Brain microvascular endothelial cell (primary cell): Measurements from ENCODE around the gene CHRNA7.

Experiments used
- DNase-seq: peaks from one replicate; pipeline ENCODE4 v3.0.0-alpha.2; 2020
- H3K27ac ChIP-seq: fragments of 250-450 bp; sonication (Bioruptor Pico); 2 replicates; pipeline ENCODE4 v1.5.1; 2020; ENCODE audit warnings: mild to moderate bottlenecking, moderate library complexity
- H3K27me3 ChIP-seq: fragments of 250-450 bp; sonication (Bioruptor Pico); replicated peaks from 2 replicates; pipeline ENCODE4 v1.5.1; 2020; ENCODE audit warnings: mild to moderate bottlenecking
- H3K36me3 ChIP-seq: fragments of 250-450 bp; sonication (Bioruptor Pico); replicated peaks from 2 replicates; pipeline ENCODE4 v1.5.1; 2020; ENCODE audit warnings: mild to moderate bottlenecking
- H3K4me3 ChIP-seq: 2 replicates; pipeline ENCODE4 v1.5.1; 2011; ENCODE audit warnings: low read depth, mild to moderate bottlenecking, control low read depth, low read length, moderate library complexity
- CTCF ChIP-seq: IDR thresholded peaks from 2 replicates; pipeline ENCODE4 v1.5.1; 2011; ENCODE audit warnings: low read depth, mild to moderate bottlenecking, moderate library complexity, low read length, control low read depth, inconsistent platforms; ENCODE audit errors: missing control alignments
- in situ Hi-C: cut with HindIII; loops from 2 replicates; pipeline ENCODE4 v1.10.0; 2017; ENCODE audit warnings: low sequenced_read_pairs, low pct_ligation_motif_present

The CHRNA7 gene

GRCh38 chr15:32004249-32004648 is 26.1 kb upstream of the CHRNA7 start:
- no peaks in the 10 kb centered on the region for H3K27me3 ChIP-seq

GRCh38 chr15:32007355-32007960 is 22.9 kb upstream of the CHRNA7 start:
- no peak for DNase-seq
- Histone ChIP-seq H3K27ac (no peak overlapping the region), H3K27me3 (no peaks in the 10 kb centered on the region), H3K36me3 (no peaks in the 10 kb centered on the region), H3K4me3 (no peak overlapping the region)
- in situ Hi-C loops = no loop called here
- no peak for TF ChIP-seq CTCF

More at GRCh38 chr15:32004249-32004648, 26.1 kb upstream of the CHRNA7 start:
- no peak for DNase-seq
- Histone ChIP-seq H3K27ac (no peak overlapping the region), H3K36me3 (no peaks in the 10 kb centered on the region), H3K4me3 (no peak overlapping the region)
- TF ChIP-seq CTCF = no peak
- in situ Hi-C loops = no loop called here

- Histone ChIP-seq H3K27me3 (no peaks in the 10 kb centered on the region), H3K4me3 (no peak overlapping the region), H3K27ac (no peak overlapping the region), H3K36me3 (no peaks in the 10 kb centered on the region)
- TF ChIP-seq CTCF = no peak
- no peak for DNase-seq
- in situ Hi-C loops = no loop called here
Measured at GRCh38 chr15:32014953-32015352, 15.4 kb upstream of the CHRNA7 start.

GRCh38 chr15:32020156-32020555 is 10.2 kb upstream of the CHRNA7 start:
- no peaks in the 10 kb centered on the region for H3K27me3 ChIP-seq
- H3K4me3 ChIP-seq = no peak overlapping the region
- in situ Hi-C loops = no loop called here
- DNase-seq = no peak
- H3K36me3 ChIP-seq = no peaks in the 10 kb centered on the region
- no peak overlapping the region for H3K27ac ChIP-seq
- TF ChIP-seq CTCF = no peak

- Histone ChIP-seq H3K4me3 (no peak overlapping the region), H3K27ac (no peak overlapping the region), H3K27me3 (peaks cover 22% of the 10 kb centered on the region), H3K36me3 (no peaks in the 10 kb centered on the region)
- in situ Hi-C loops = no loop called here
- DNase-seq = no peak
- TF ChIP-seq CTCF = no peak
Measured at GRCh38 chr15:32028921-32029320, 1.4 kb upstream of the CHRNA7 start.

GRCh38 chr15:32029409-32029861 is 880 bp upstream of the CHRNA7 start:
- peak overlapping the region; percentile 52 for H3K4me3 ChIP-seq
- no peak overlapping the region for H3K27ac ChIP-seq
- peaks cover 22% of the 10 kb centered on the region for H3K27me3 ChIP-seq

More at GRCh38 chr15:32029409-32029861, 880 bp upstream of the CHRNA7 start:
- peak; percentile 64 for TF ChIP-seq CTCF
- H3K36me3 ChIP-seq = no peaks in the 10 kb centered on the region
- no peak for DNase-seq
- in situ Hi-C loops = no loop called here
